GM19043 (cell line): ENCODE results near the gene SP140.
"Not testable (repeated sequence)": the region's sequence is repeated elsewhere in the genome, so short reads cannot be mapped to it uniquely, and the experiment has no call there.

Source experiments
- ATAC-seq: cut with Tn5 transposase; IDR thresholded peaks from one replicate; pipeline ENCODE4 v1.9.1; 2021; ENCODE audit warnings: low read depth; ENCODE audit not compliant: unreplicated experiment

Gene SP140

GRCh38 chr2:230269715-230270114, 44.2 kb downstream of the SP140 start:
- ATAC-seq, result no peak

- no peak for ATAC-seq
These were observed 57.4 kb downstream of the SP140 start for GRCh38 chr2:230282936-230283335.

- no peak for ATAC-seq
These were observed 60.5 kb downstream of the SP140 start for GRCh38 chr2:230286048-230286447.

- not testable (repeated sequence) for ATAC-seq
These were observed 63.8 kb downstream of the SP140 start for GRCh38 chr2:230289311-230289710.

GRCh38 chr2:230295192-230295591, 69.7 kb downstream of the SP140 start:
- ATAC-seq, result no peak

GRCh38 chr2:230296917-230297316, 71.4 kb downstream of the SP140 start:
- no peak for ATAC-seq

GRCh38 chr2:230299618-230300017, 74.1 kb downstream of the SP140 start:
- no peak for ATAC-seq

GRCh38 chr2:230305416-230306275, 80.1 kb downstream of the SP140 start:
- ATAC-seq, result no peak

GRCh38 chr2:230306474-230306873, 80.9 kb downstream of the SP140 start:
- no peak for ATAC-seq

GRCh38 chr2:230307485-230307884, 81.9 kb downstream of the SP140 start:
- ATAC-seq, result no peak

GRCh38 chr2:230308402-230309000, 83.0 kb downstream of the SP140 start:
- no peak for ATAC-seq

- ATAC-seq, result not testable (repeated sequence)
These were observed 85.3 kb downstream of the SP140 start for GRCh38 chr2:230310792-230311191.

GRCh38 chr2:230311634-230312033, 86.1 kb downstream of the SP140 start:
- ATAC-seq, result not testable (repeated sequence)

GRCh38 chr2:230312638-230313037, 87.1 kb downstream of the SP140 start:
- no peak for ATAC-seq

- no peak for ATAC-seq
These were observed 91.8 kb downstream of the SP140 start for GRCh38 chr2:230317366-230317765.

- peak; percentile 38 for ATAC-seq
These were observed 92.9 kb downstream of the SP140 start for GRCh38 chr2:230318190-230319121.

- ATAC-seq, result peak; percentile 91
These were observed 93.8 kb downstream of the SP140 start for GRCh38 chr2:230319211-230319862.

GRCh38 chr2:230321031-230321430, 95.5 kb downstream of the SP140 start:
- no peak for ATAC-seq

- no peak for ATAC-seq
These were observed 97.2 kb downstream of the SP140 start for GRCh38 chr2:230322561-230323384.
